IMR-90 (cell line): ENCODE measurements around the gene GARS1. TPM values are rescaled to one million over a fixed set of nuclear protein-coding genes. Genes with fewer than 3 reads are reported as not detected.

Experiments
- ATAC-seq: fragments of 200-7000 bp; cut with Tn5 transposase; 2 replicates; pipeline ENCODE4 v1.9.1; 2020; ENCODE audit warnings: low read depth, mild to moderate bottlenecking, moderate library complexity
- BruUV-seq: library from RNA; stranded (reverse); fragments of 400-500 nt; replicated peaks from 2 replicates; lab custom pipeline; 2021; lab: Mats Ljungman, UMichigan
- CTCF ChIA-PET: fragments of 300-600 bp; formaldehyde crosslinking; extraction: SDS; loops from one replicate; lab custom pipeline; 2021; ENCODE audit warnings: antibody characterized with exemption; lab: Yijun Ruan, JAX
- POLR2A ChIA-PET: fragments of 300-600 bp; sonication (Branson Sonifier 250); formaldehyde crosslinking; loops from one replicate; lab custom pipeline; 2022; ENCODE audit warnings: antibody characterized with exemption; ENCODE audit not compliant: unreplicated experiment; lab: Charles Lee
- DNase-seq: peaks from one replicate; pipeline ENCODE4 v3.0.0; 2013
- H2AFZ ChIP-seq: replicated peaks from 2 replicates; pipeline ENCODE3; 2013; ENCODE audit warnings: low read length, mild to moderate bottlenecking; ENCODE audit not compliant: poor library complexity
- H2AK5ac ChIP-seq: 2 replicates; pipeline ENCODE4 v1.6.1; 2013; ENCODE audit warnings: low read depth, low read length, inconsistent platforms
- H2AK9ac ChIP-seq: replicated peaks from 2 replicates; pipeline ENCODE3; 2013; ENCODE audit warnings: mild to moderate bottlenecking, low read depth, low read length, moderate library complexity; ENCODE audit not compliant: poor library complexity
- H2BK120ac ChIP-seq: 2 replicates; pipeline ENCODE4 v1.6.1; 2013; ENCODE audit warnings: low read depth, low read length, inconsistent platforms
- H2BK15ac ChIP-seq: 3 replicates; pipeline ENCODE4 v1.6.1; 2013; ENCODE audit warnings: low read depth, low read length, inconsistent platforms
- H2BK20ac ChIP-seq: 2 replicates; pipeline ENCODE4 v1.6.1; 2013; ENCODE audit warnings: low read depth, mild to moderate bottlenecking, inconsistent platforms, low read length, moderate library complexity
- H2BK5ac ChIP-seq: 2 replicates; pipeline ENCODE4 v1.6.1; 2013; ENCODE audit warnings: mild to moderate bottlenecking, low read depth, low read length, inconsistent platforms; ENCODE audit not compliant: poor library complexity, severe bottlenecking
- H3K14ac ChIP-seq: replicated peaks from 2 replicates; pipeline ENCODE4 v1.6.1; 2013; ENCODE audit warnings: low read depth, low read length, inconsistent platforms
- H3K18ac ChIP-seq: 2 replicates; pipeline ENCODE4 v1.6.1; 2013; ENCODE audit warnings: low read depth, low read length, control low read depth
- H3K23ac ChIP-seq: 2 replicates; pipeline ENCODE4 v1.6.1; 2013; ENCODE audit warnings: low read depth, low read length, inconsistent platforms
- H3K27ac ChIP-seq: 2 replicates; pipeline ENCODE4 v1.5.1; 2013; ENCODE audit warnings: mild to moderate bottlenecking, control low read depth, low read length; ENCODE audit not compliant: insufficient read depth
- H3K27me3 ChIP-seq: 2 replicates; pipeline ENCODE4 v1.6.1; 2013; ENCODE audit warnings: low read length; ENCODE audit not compliant: control insufficient read depth, insufficient read depth
- H3K36me3 ChIP-seq: 2 replicates; pipeline ENCODE4 v1.6.1; 2013; ENCODE audit warnings: low read length, mixed read lengths; ENCODE audit not compliant: control insufficient read depth, insufficient read depth
- H3K4ac ChIP-seq: 2 replicates; pipeline ENCODE4 v1.6.1; 2013; ENCODE audit warnings: low read depth, low read length, inconsistent platforms
- H3K4me1 ChIP-seq: 2 replicates; pipeline ENCODE4 v1.6.1; 2013; ENCODE audit warnings: low read length, mixed read lengths; ENCODE audit not compliant: control insufficient read depth, insufficient read depth
- H3K4me2 ChIP-seq: 2 replicates; pipeline ENCODE4 v1.6.1; 2013; ENCODE audit warnings: low read depth, mild to moderate bottlenecking, control low read depth, low read length, moderate library complexity
- H3K4me3 ChIP-seq: 2 replicates; pipeline ENCODE4 v1.5.1; 2013; ENCODE audit warnings: low read depth, mild to moderate bottlenecking, control low read depth, low read length, moderate library complexity; ENCODE audit not compliant: insufficient read depth
- H3K56ac ChIP-seq: 2 replicates; pipeline ENCODE4 v1.6.1; 2013; ENCODE audit warnings: low read length, inconsistent platforms; ENCODE audit not compliant: insufficient read depth; ENCODE audit errors: extremely low read depth
- H3K79me1 ChIP-seq, 2 experiments: 2 replicates each; pipeline ENCODE4 v1.6.1; 2013; ENCODE audit warnings: low read length in 2 of 2, inconsistent platforms in 1 of 2, low read depth in 1 of 2
- H3K9ac ChIP-seq: 2 replicates; pipeline ENCODE4 v1.6.1; 2013; ENCODE audit warnings: low read depth, low read length, control low read depth
- H3K9me1 ChIP-seq: 2 replicates; pipeline ENCODE4 v1.6.1; 2013; ENCODE audit warnings: low read length, inconsistent platforms; ENCODE audit not compliant: insufficient read depth
- H3K9me3 ChIP-seq: 2 replicates; pipeline ENCODE4 v1.6.1; 2013; ENCODE audit warnings: low read length; ENCODE audit not compliant: control insufficient read depth, insufficient read depth
- H4K20me1 ChIP-seq: 2 replicates; pipeline ENCODE4 v1.6.1; 2013; ENCODE audit warnings: low read length, inconsistent platforms; ENCODE audit not compliant: insufficient read depth
- H4K5ac ChIP-seq: 2 replicates; pipeline ENCODE4 v1.6.1; 2013; ENCODE audit warnings: mild to moderate bottlenecking, low read depth, low read length, control low read depth
- H4K8ac ChIP-seq, 2 experiments: 2 replicates each; pipeline ENCODE4 v1.6.1; 2013; ENCODE audit warnings: low read depth in 2 of 2, low read length in 2 of 2, control low read depth in 1 of 2, inconsistent platforms in 1 of 2
- H4K91ac ChIP-seq: 2 replicates; pipeline ENCODE4 v1.6.1; 2013; ENCODE audit warnings: low read depth, low read length, inconsistent platforms; ENCODE audit not compliant: insufficient read depth
- RAD21 ChIP-seq: IDR thresholded peaks from 2 replicates; pipeline ENCODE4 v1.6.1; 2012; ENCODE audit warnings: low read length, improper control_type of control experiment
- RCOR1 ChIP-seq: IDR thresholded peaks from 2 replicates; pipeline ENCODE4 v1.6.1; 2012; ENCODE audit warnings: mild to moderate bottlenecking, low read length, improper control_type of control experiment; ENCODE audit not compliant: insufficient replicate concordance
- WGBS, 2 experiments: methylation state at CpG; one replicate each; pipeline versions ENCODE4 v1.1.5 to v1.1.7; 2013; ENCODE audit warnings: missing lambda C conversion rate in 2 of 2; ENCODE audit not compliant: insufficient read length in 1 of 2; ENCODE audit errors: extremely low coverage in 2 of 2; 5-methylcytosine and 5-hydroxymethylcytosine counted together
- dilution Hi-C: fragments of 300-500 bp; cut with HindIII; formaldehyde crosslinking; loops from one replicate; pipeline ENCODE4 v1.14.3; 2018; ENCODE audit warnings: low sequenced_read_pairs; ENCODE audit not compliant: unreplicated experiment
- in situ Hi-C: fragments of 300-500 bp; cut with MboI; formaldehyde crosslinking; loops from 3 replicates; pipeline ENCODE4 v1.14.3; 2019; ENCODE audit warnings: low sequenced_read_pairs, inconsistent platforms, mixed read lengths
- intact Hi-C: fragments of 100-400 bp; cut with micrococcal nuclease; formaldehyde crosslinking; loops from 2 replicates; pipeline ENCODE4 v1.10.0; 2022
- polyA plus RNA-seq, 3 experiments: library from polyadenylated mRNA; depleted of rRNA; stranded (reverse); fragments of >200 nt; gene quantifications; 2 replicates each; pipeline ENCODE4 v1.2.3, GENCODE V29; 2012; ENCODE audit warnings: low replicate concordance in 1 of 3
- total RNA-seq: library from RNA; depleted of rRNA; stranded (reverse); fragments of >200 nt; gene quantifications from 2 replicates; pipeline ENCODE4 v1.2.3, GENCODE V29; 2012
- TF ChIP-seq, protein P1 (sequence below): fragments of 150-350 bp; IDR thresholded peaks from 2 replicates; pipeline ENCODE4 v1.6.1; 2017; ENCODE audit warnings: mild to moderate bottlenecking, antibody characterized with exemption, low read length, low read depth

Gene GARS1
- total and polyA plus RNA-seq, 2 of the 4 experiments (the other 2 are of a cell fraction): 105 to 551 TPM

DNA sequence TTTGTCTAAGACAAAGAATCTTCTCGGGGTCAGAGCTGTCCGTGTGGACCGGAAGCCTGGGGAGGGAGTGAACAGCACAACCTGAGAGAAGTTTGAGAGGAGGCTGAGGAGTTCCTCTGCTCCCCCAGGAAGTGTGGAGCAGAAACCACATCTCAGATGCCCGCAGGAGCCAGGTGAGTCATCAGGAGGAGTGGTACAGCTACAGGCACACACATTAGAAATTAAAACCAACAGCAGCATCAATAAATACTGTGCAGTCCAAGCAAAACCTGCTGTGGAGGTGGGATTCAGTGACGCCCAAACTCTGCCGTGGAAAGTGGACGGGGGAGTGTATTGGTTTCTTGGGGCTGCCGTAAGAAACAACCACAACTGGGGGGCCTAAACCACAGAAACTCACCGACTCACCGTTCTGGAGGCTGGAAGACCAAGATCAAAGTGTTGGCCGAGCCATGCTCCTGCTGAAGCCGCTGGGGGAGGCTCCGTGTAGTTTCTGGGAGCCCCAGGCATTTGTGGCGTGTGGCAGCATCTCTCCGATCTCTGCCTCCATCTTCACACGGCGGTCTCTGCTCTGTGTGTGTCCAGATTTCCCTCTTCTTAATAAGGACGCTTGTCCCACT, 31.2 kb upstream of the GARS1 start:
- Histone ChIP-seq H3K36me3 (peaks cover 11% of the 10 kb centered on the region), H2BK20ac (no peak overlapping the region), H2AK5ac (no peak overlapping the region), H3K9ac (no peak overlapping the region), H2BK15ac (no peak overlapping the region), H3K27ac (no peak overlapping the region), H3K4ac (no peak overlapping the region), H2BK120ac (no peak overlapping the region), H3K27me3 (no peaks in the 10 kb centered on the region), H3K18ac (no peak overlapping the region), H3K56ac (no peak overlapping the region), H3K14ac (no peak overlapping the region), H3K4me1 (peaks cover 6% of the 10 kb centered on the region), H4K5ac (no peak overlapping the region), H3K4me3 (no peak overlapping the region), H2AK9ac (peak overlapping the region; percentile 23), H3K4me2 (no peak overlapping the region), H4K20me1 (no peaks in the 10 kb centered on the region), H2AFZ (peak overlapping the region; percentile 44), H3K9me3 (no peaks in the 10 kb centered on the region), H3K79me1 (no peaks in the 10 kb centered on the region), H3K9me1 (no peaks in the 10 kb centered on the region; the same call in 1 of the 2 replicates), H4K91ac (no peak overlapping the region), H4K8ac (no peak overlapping the region), H3K23ac (no peak overlapping the region), H2BK5ac (no peak overlapping the region)
- intact Hi-C loops: no loop called here
- TF ChIP-seq RCOR1 (no peak), RAD21 (no peak)
- TF ChIP-seq, protein P1, sequence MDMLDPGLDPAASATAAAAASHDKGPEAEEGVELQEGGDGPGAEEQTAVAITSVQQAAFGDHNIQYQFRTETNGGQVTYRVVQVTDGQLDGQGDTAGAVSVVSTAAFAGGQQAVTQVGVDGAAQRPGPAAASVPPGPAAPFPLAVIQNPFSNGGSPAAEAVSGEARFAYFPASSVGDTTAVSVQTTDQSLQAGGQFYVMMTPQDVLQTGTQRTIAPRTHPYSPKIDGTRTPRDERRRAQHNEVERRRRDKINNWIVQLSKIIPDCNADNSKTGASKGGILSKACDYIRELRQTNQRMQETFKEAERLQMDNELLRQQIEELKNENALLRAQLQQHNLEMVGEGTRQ: no peak
- ChIA-PET CTCF (interaction anchor here (0.8 to 1.9 kb wide), 7 partner anchors 13 to 287 kb away, joined by 3 to 16 read pairs (median 4); no protein-coding TSS in a partner anchor), POLR2A (no interaction called here)
- DNase-seq: peak; percentile 40
- dilution Hi-C loops: no loop called here
- no TSS peak for BruUV-seq
- in situ Hi-C loops: loop anchor here (5.0 to 10.0 kb wide), 2 partner anchors 286 to 399 kb away; no protein-coding TSS in a partner anchor
- no peak for ATAC-seq
- WGBS, 2 experiments: 91% methylated on average over 8 of the region's 18 CpGs; no CpG with 5 or more reads in 1 of the 2 experiments
